Pancreas (tissue), 10 donors: ENCODE results near the gene HBP1. TPM values are rescaled to one million over a fixed set of nuclear protein-coding genes. Genes with fewer than 3 reads are reported as not detected.

ENCODE experiments used
- ATAC-seq, 4 donors: fragments of 200-7000 bp; cut with Tn5 transposase; one replicate each; pipeline versions ENCODE4 v1.8.0 to v1.9.1; 2020; ENCODE audit warnings: mild to moderate bottlenecking in 4 of 4, moderate library complexity in 4 of 4
- DNase-seq, 6 donors: peaks; one replicate each; pipeline ENCODE4 v3.0.0-alpha.2; 2020
- FAIRE-seq: peaks from 2 replicates; lab custom pipeline; 2012; peaks lifted over from hg19 to GRCh38; lab: Jason Lieb, UNC
- H3K27ac ChIP-seq, 4 donors: fragments of 200-600 bp; sonication (generic); 1 replicate in 3 of 4; 2 replicates in 1 of 4; pipeline versions ENCODE4 v1.5.0 to v1.8.0; 2020
- H3K27me3 ChIP-seq, 4 donors: fragments of 200-600 bp; one replicate each; pipeline ENCODE4 v1.8.0; 2021
- H3K36me3 ChIP-seq, 3 donors: fragments of 200-600 bp; sonication (generic) in 1 of 3; one replicate each; pipeline versions ENCODE4 v1.5.0 to v1.8.0; 2020 to 2021
- H3K4me1 ChIP-seq, 3 donors: fragments of 200-600 bp; one replicate each; pipeline ENCODE4 v1.8.0; 2021
- H3K4me3 ChIP-seq, 4 donors: fragments of 200-600 bp; sonication (generic) in 2 of 4; one replicate each; pipeline versions ENCODE4 v1.5.0 to v1.8.0; 2020 to 2021
- H3K9me3 ChIP-seq, 4 donors: fragments of 200-600 bp; one replicate each; pipeline ENCODE4 v1.8.0; 2021
- CTCF ChIP-seq, 4 donors: fragments of 200-600 bp; sonication (generic) in 3 of 4; IDR thresholded peaks; one replicate each; pipeline versions ENCODE4 v1.5.0 to v1.8.0; 2021; ENCODE audit warnings: antibody characterized with exemption in 4 of 4
- WGBS, 2 donors: extraction: QIAGEN DNeasy Blood & Tissue Kit; methylation state at CpG; one replicate each; pipeline ENCODE4 v1.1.7; 2013; 5-methylcytosine and 5-hydroxymethylcytosine counted together
- intact Hi-C, 3 donors: fragments of 100-400 bp; cut with DNase I; formaldehyde crosslinking; loops; one replicate each; pipeline versions ENCODE4 v1.11.1 to v1.14.2; 2022
- polyA plus RNA-seq, 2 donors: library from polyadenylated mRNA; stranded (reverse); fragments of 200-250 nt; gene quantifications; one replicate each; pipeline ENCODE4 v1.2.3, GENCODE V29; 2013
- total RNA-seq, 6 donors: library from RNA; stranded (reverse); fragmentation: NEBNext Ultra II Directional in 4 of 6; extraction: Animal tissue kit (Norgen Biotek cat#: 25700) in 4 of 6; gene quantifications; one replicate each; pipeline versions ENCODE4 v1.2.1 to v1.2.4, GENCODE V29; 2021 to 2023
- donor health status: healthy with polysubstance abuse.
- donor health status: DM: no; HTN: no; CAD: no; lungs with moderate emphysema.
- donor health status: DM: no; HTN: no; CAD: no.
- donor health status: control.
- donor health status: control.
- donor health status: Bipolar disorder and iron deficiency.
- donor health status: DM: yes; HTN: yes; CAD: no.
- donor health status: DM: no; HTN: no; CAD: no.
- donor health status: DM: no; HTN: no; CAD: no.
- donor health status: DM: yes; HTN: yes; CAD: no.

Gene HBP1
- total and polyA plus RNA-seq, 8 donors, result 13.3 to 50.4 (median 27.6) TPM

GRCh38 chr7:107148721-107149120, 20.1 kb upstream of the HBP1 start:
- no peak for ATAC-seq
- Histone ChIP-seq H3K27ac (no peak overlapping the region), H3K36me3 (no peaks in the 10 kb centered on the region), H3K4me3 (no peak overlapping the region), H3K4me1 (peaks cover 0 to 6% (median 3%) of the 10 kb centered on the region in 3 donors), H3K27me3 (no peaks in the 10 kb centered on the region), H3K9me3 (no peaks in the 10 kb centered on the region)
- 89 to 92% methylated on average over 2 of the region's 2 CpGs for WGBS, 2 donors
- no peak for FAIRE-seq
- no peak for DNase-seq
- no peak for TF ChIP-seq CTCF (IDR thresholded peaks at IDR 0.05)
- intact Hi-C loops, result loop anchor here in 2 of 3 donors (5.0 to 10.0 kb wide), 3 partner anchors 194 to 356 kb away; no protein-coding TSS in a partner anchor

- 70 to 75% methylated on average over 1 of the region's 1 CpG for WGBS, 2 donors
- ATAC-seq (no peak), FAIRE-seq (no peak), DNase-seq (no peak)
- Histone ChIP-seq H3K4me1 (peaks cover 0 to 3% (median 3%) of the 10 kb centered on the region in 3 donors), H3K9me3 (no peaks in the 10 kb centered on the region), H3K27me3 (no peaks in the 10 kb centered on the region), H3K36me3 (no peaks in the 10 kb centered on the region), H3K4me3 (no peak overlapping the region), H3K27ac (no peak overlapping the region)
- TF ChIP-seq CTCF (IDR thresholded peaks at IDR 0.05), result no peak
- intact Hi-C loops, result loop anchor here in 2 of 3 donors (5.0 to 10.0 kb wide), 4 partner anchors 195 to 358 kb away; no protein-coding TSS in a partner anchor
These were observed 18.9 kb upstream of the HBP1 start for GRCh38 chr7:107149863-107150262.

GRCh38 chr7:107150375-107151073, 18.3 kb upstream of the HBP1 start:
- no peaks in the 10 kb centered on the region for H3K27me3 ChIP-seq
- DNase-seq, result peak in 5 of 6 donors; percentile 46 to 78 (median 62)
- no peak overlapping the region for H3K4me3 ChIP-seq
- no peak overlapping the region for H3K27ac ChIP-seq
- 23 to 27% methylated on average over 4 of the region's 4 CpGs for WGBS, 2 donors
- peak; percentile 64 to 85 (median 81) for ATAC-seq
- H3K9me3 ChIP-seq, result no peaks in the 10 kb centered on the region
- intact Hi-C loops, result loop anchor here in 1 of 3 donors (10.0 kb wide), 1 partner anchor 356 kb away; no protein-coding TSS in a partner anchor
- H3K36me3 ChIP-seq, result no peaks in the 10 kb centered on the region
- peak; percentile 97 for FAIRE-seq
- TF ChIP-seq CTCF (IDR thresholded peaks at IDR 0.05), result peak; percentile 20 to 55 (median 44)
- no peaks in the 10 kb centered on the region for H3K4me1 ChIP-seq

GRCh38 chr7:107151538-107151937, 17.3 kb upstream of the HBP1 start:
- no peaks in the 10 kb centered on the region for H3K36me3 ChIP-seq
- no peaks in the 10 kb centered on the region for H3K4me1 ChIP-seq
- intact Hi-C loops, result loop anchor here in 1 of 3 donors (10.0 kb wide), 1 partner anchor 357 kb away; no protein-coding TSS in a partner anchor
- FAIRE-seq, result no peak
- DNase-seq, result no peak
- no peaks in the 10 kb centered on the region for H3K9me3 ChIP-seq
- H3K27ac ChIP-seq, result no peak overlapping the region
- H3K27me3 ChIP-seq, result no peaks in the 10 kb centered on the region
- no peak overlapping the region for H3K4me3 ChIP-seq
- no peak for ATAC-seq
- WGBS, 2 donors, result 75 to 80% methylated on average over 7 of the region's 7 CpGs
- no peak for TF ChIP-seq CTCF (IDR thresholded peaks at IDR 0.05)

- H3K27ac ChIP-seq, result no peak overlapping the region
- DNase-seq (no peak), ATAC-seq (no peak), FAIRE-seq (no peak)
- no peak for TF ChIP-seq CTCF (IDR thresholded peaks at IDR 0.05)
- 32 to 58% methylated on average over 4 of the region's 4 CpGs for WGBS, 2 donors
- H3K27me3 ChIP-seq, result no peaks in the 10 kb centered on the region
- intact Hi-C loops, result loop anchor here in 1 of 3 donors (10.0 kb wide), 1 partner anchor 357 kb away; no protein-coding TSS in a partner anchor
- H3K9me3 ChIP-seq, result no peaks in the 10 kb centered on the region
- H3K4me1 ChIP-seq, result no peaks in the 10 kb centered on the region
- no peak overlapping the region for H3K4me3 ChIP-seq
- H3K36me3 ChIP-seq, result no peaks in the 10 kb centered on the region
These were observed 16.8 kb upstream of the HBP1 start for GRCh38 chr7:107152011-107152410.
